Measurements from ENCODE around the gene KLC1.

GRCh38 chr14:103638594-103638993 is 9.6 kb downstream of the KLC1 start:
- TF ChIP-seq CTCF (IDR thresholded peaks at IDR 0.05; ENCODE audit: low read depth, low read length, missing input control) (no peak), RAD21 (IDR thresholded peaks at IDR 0.05) (no peak)

Data from liver (tissue), 3 donors.